Osteocyte (in vitro differentiated cells): ENCODE measurements around the gene AKAP5. TPM values are rescaled to one million over a fixed set of nuclear protein-coding genes. Genes with fewer than 3 reads are reported as not detected.

Source experiments
- DNase-seq: peaks from one replicate; pipeline ENCODE4 v3.0.0; 2021; ENCODE audit warnings: mixed read lengths; ENCODE audit not compliant: unreplicated experiment; ENCODE audit errors: extremely low spot score
- H3K27ac Mint-ChIP-seq: one replicate; pipeline ENCODE4 v1.8.0; 2021; ENCODE audit warnings: mild to moderate bottlenecking, mixed read lengths; ENCODE audit not compliant: unreplicated experiment
- H3K27me3 Mint-ChIP-seq: one replicate; pipeline ENCODE4 v1.8.0; 2021; ENCODE audit warnings: mixed read lengths; ENCODE audit not compliant: unreplicated experiment
- H3K36me3 Mint-ChIP-seq: one replicate; pipeline ENCODE4 v1.8.0; 2021; ENCODE audit warnings: mixed read lengths; ENCODE audit not compliant: unreplicated experiment
- H3K4me1 Mint-ChIP-seq: one replicate; pipeline ENCODE4 v1.8.0; 2021; ENCODE audit warnings: mixed read lengths; ENCODE audit not compliant: unreplicated experiment
- H3K4me3 Mint-ChIP-seq: one replicate; pipeline ENCODE4 v1.8.0; 2021; ENCODE audit warnings: mild to moderate bottlenecking, moderate library complexity, mixed read lengths; ENCODE audit not compliant: unreplicated experiment
- H3K9me3 Mint-ChIP-seq: one replicate; pipeline ENCODE4 v1.8.0; 2021; ENCODE audit warnings: mixed read lengths; ENCODE audit not compliant: unreplicated experiment
- CTCF ChIP-seq: fragments of 200-600 bp; sonication (generic); IDR thresholded peaks from 2 replicates; pipeline ENCODE4 v1.5.0; 2021; ENCODE audit warnings: antibody characterized with exemption, mild to moderate bottlenecking, moderate library complexity
- total RNA-seq: library from RNA; stranded (reverse); gene quantifications from 2 replicates; pipeline ENCODE4 v1.2.1, GENCODE V29; 2021

The AKAP5 gene
- total RNA-seq, 1 donor from 2014 or later = 3.6 TPM

GRCh38 chr14:64421166-64421565 lies 44.1 kb upstream of the AKAP5 start:
- no peak for DNase-seq
- Mint-ChIP-seq H3K4me1 (peaks cover 30% of the 10 kb centered on the region), H3K4me3 (no peak overlapping the region), H3K27ac (peak overlapping the region; percentile 88), H3K9me3 (no peaks in the 10 kb centered on the region), H3K36me3 (peaks cover 50% of the 10 kb centered on the region), H3K27me3 (no peaks in the 10 kb centered on the region)
- no peak for TF ChIP-seq CTCF

- peaks cover 50% of the 10 kb centered on the region for H3K36me3 Mint-ChIP-seq
- H3K27me3 Mint-ChIP-seq = no peaks in the 10 kb centered on the region
- TF ChIP-seq CTCF = no peak
- no peak for DNase-seq
- H3K4me1 Mint-ChIP-seq = peaks cover 23% of the 10 kb centered on the region
- H3K9me3 Mint-ChIP-seq = no peaks in the 10 kb centered on the region
- no peak overlapping the region for H3K4me3 Mint-ChIP-seq
- no peak overlapping the region for H3K27ac Mint-ChIP-seq
These were observed 43.3 kb upstream of the AKAP5 start for GRCh38 chr14:64422005-64422404.

- Mint-ChIP-seq H3K4me3 (no peak overlapping the region), H3K27me3 (no peaks in the 10 kb centered on the region), H3K36me3 (peaks cover 51% of the 10 kb centered on the region), H3K27ac (no peak overlapping the region), H3K9me3 (no peaks in the 10 kb centered on the region), H3K4me1 (peaks cover 19% of the 10 kb centered on the region)
- DNase-seq = no peak
- no peak for TF ChIP-seq CTCF
These were observed 42.5 kb upstream of the AKAP5 start for GRCh38 chr14:64422756-64423155.

GRCh38 chr14:64423987-64424386 lies 41.3 kb upstream of the AKAP5 start:
- no peak overlapping the region for H3K27ac Mint-ChIP-seq
- H3K4me3 Mint-ChIP-seq = no peak overlapping the region
- peaks cover 19% of the 10 kb centered on the region for H3K4me1 Mint-ChIP-seq
- TF ChIP-seq CTCF = no peak
- peaks cover 52% of the 10 kb centered on the region for H3K36me3 Mint-ChIP-seq
- H3K27me3 Mint-ChIP-seq = no peaks in the 10 kb centered on the region
- no peaks in the 10 kb centered on the region for H3K9me3 Mint-ChIP-seq
- no peak for DNase-seq

DNA sequence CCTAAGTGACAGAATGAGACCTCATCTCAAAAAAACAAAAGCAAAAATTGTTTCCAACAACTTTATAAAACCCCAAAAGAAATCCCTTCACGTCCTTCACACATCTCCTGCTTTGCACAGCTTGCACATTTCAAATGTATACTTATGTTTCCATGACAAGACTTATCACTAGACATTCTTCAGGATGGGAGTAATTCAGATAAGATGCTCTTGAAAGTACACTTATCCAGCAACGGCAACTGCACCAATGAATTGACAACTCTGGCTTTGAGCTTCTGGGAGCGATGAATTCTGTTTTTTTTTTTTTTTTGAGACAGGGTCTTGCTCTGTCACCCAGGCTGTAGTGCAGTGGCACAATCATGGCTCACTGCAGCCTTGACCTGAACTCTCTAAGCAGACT lies 30.8 kb upstream of the AKAP5 start:
- Mint-ChIP-seq H3K9me3 (no peaks in the 10 kb centered on the region), H3K27ac (no peak overlapping the region), H3K4me3 (no peak overlapping the region), H3K36me3 (peaks cover 22% of the 10 kb centered on the region), H3K27me3 (no peaks in the 10 kb centered on the region), H3K4me1 (peaks cover 33% of the 10 kb centered on the region)
- no peak for DNase-seq
- no peak for TF ChIP-seq CTCF
